Hepatocyte (in vitro differentiated cells): ENCODE data around the gene CYP27C1.

Experiments
- CTCF ChIP-seq: fragments of 200-600 bp; sonication (generic); IDR thresholded peaks from 2 replicates; pipeline ENCODE4 v1.5.1; 2016; ENCODE audit warnings: antibody characterized with exemption, mild to moderate bottlenecking; ENCODE audit not compliant: poor library complexity
- EZH2 ChIP-seq: fragments of 200-600 bp; sonication (generic); IDR thresholded peaks from 2 replicates; pipeline ENCODE4 v1.6.1; 2016; ENCODE audit warnings: antibody characterized with exemption, mild to moderate bottlenecking, borderline replicate concordance

GRCh38 chr2:127193967-127194280, 26.2 kb downstream of the CYP27C1 start:
- TF ChIP-seq EZH2 (no peak), CTCF (no peak)
